ENCODE results near the gene VSIG8.

Gene VSIG8

DNA sequence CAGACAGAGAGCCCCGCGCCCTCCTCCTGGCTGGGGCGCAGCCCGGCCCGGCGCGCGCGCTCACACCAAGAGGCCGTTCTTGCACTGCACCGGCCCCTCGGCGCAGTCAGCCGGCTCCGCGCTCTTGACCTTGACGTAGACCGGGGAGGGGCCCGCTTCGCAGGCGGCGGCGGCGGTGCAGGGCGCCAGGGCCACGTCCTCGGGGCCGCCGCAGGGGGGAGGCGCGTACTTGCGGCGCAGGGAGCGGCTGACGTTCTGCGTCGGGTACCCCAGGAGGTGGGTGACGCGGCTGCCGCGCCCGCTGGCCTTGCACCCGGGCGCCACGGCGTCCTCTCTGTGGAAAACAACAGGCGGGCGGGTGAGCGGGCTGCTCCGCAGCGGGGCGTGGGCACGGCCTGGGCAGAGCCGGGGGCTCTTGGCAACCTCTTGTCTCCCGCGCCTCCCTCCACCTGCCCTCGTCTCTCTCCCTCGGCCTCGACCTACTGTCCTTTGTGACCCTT lies 7.7 kb downstream of the VSIG8 start:
- peak; percentile 24 to 67 (median 49) for DNase-seq

DNA sequence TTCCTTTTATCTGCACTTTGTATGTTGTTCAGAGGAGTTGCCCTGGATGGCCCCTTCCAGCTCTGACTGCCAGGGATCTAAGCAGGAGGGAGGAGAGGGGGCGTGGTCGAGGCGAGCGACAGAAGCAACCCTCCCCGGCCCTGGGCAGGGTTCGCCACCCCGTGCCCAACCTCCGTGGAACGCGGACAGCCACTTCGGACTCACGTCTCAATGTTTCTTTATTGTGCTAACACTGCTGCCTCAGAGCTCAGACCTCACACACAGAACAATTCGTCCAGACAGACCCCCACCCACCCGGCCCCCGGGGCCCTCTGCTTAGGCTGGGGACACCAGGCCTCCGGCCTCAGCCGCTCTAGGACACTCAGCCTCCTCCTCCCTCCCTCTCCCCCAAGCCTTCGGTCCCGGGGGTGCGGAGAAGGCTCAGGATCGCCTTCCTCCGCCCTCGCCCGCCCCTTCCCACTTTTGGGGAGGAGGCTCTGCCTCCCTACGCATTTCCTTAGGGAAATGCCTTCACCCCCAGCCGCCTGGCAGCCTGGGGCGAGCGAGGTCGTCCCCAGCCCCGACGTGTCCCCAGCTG lies 8.3 kb downstream of the VSIG8 start:
- peak in 3 of 6 experiments; percentile 6 to 35 (median 34) for DNase-seq

DNA sequence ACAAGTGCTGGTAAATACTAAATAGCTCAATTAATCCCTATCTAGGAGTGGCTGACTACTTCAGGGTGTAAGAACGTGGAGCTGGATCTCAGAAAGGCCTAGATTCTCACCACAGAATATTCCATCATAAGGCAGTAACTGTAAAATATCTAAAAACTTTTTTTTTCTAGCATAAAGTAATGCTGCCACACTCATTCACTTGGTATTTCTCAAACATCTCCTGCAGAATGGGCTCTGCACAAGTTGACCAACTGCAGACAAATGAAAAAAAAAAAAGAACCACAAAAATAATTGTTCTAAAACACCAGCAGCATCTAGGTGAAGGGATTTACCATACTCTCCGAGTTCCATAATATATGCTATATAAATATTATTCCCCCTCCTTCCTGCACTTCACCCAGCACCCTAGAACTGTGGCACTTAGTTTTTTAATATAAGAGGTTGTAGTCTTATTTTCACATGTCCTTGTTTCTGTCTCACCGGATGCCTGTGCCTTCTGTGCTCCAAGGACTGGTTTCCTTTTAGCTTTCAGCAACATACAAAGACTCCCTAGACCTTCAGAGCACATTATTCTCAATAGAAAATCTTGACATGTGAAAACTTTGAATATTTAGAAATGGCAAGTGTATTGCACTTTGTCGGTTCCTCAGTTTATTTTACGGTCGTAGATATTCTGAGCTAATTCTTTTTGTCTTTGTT lies 8.9 kb downstream of the VSIG8 start:
- DNase-seq, result peak in 2 of 6 experiments; percentile 7 to 22

DNA sequence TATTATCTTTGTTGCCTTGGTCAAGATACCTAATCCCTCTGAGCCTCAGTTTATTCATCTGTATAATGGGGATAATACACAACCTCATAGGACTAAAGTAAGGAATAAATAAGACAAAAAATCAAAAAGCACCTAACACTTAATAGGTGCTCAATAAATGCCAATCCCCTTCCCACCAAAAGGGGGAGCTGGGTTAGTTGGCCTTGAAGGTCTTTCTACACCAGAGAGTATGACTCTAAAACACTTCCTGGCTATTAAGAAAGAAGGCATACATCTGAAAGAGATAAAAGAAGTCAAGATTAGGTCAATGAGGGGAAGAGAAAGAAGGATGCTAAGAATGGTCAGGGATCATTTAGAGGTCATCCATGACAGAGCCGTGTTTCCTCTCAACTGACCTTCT lies 11.1 kb downstream of the VSIG8 start:
- no peak for DNase-seq

DNA sequence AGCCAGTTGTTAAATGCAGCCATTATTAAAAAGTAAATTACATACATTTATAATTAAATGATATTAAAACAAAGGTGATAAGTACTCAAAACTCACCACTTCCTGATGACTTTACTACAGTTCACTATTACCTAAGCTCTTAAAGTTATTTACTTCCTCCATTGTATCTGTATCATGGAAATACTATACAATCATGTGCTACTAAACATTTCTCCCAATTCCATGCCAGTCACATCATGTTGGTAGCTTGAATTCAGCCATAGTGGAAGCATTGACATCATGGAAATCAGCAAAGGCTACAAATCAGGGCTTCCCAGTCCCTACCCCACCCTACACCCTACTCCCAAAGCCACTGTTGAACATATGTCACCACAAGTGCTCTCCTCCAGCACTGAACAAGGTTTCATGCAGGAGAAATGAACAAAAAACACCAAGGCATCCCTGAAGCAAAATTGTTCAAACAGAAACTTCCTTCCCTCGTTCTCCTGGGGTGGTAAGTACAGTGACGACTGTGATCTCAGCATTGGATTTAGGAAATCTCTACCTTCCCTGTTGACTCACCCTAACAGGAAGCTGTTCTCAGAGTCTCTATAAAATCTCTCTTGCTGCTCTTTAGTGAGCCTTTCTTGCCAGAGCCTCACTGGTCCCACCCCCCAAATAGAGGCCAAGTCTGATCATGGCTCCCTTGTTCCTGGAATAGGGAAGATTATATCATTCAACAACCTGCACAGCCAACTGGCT lies 12.7 kb downstream of the VSIG8 start:
- DNase-seq, result no peak

DNA sequence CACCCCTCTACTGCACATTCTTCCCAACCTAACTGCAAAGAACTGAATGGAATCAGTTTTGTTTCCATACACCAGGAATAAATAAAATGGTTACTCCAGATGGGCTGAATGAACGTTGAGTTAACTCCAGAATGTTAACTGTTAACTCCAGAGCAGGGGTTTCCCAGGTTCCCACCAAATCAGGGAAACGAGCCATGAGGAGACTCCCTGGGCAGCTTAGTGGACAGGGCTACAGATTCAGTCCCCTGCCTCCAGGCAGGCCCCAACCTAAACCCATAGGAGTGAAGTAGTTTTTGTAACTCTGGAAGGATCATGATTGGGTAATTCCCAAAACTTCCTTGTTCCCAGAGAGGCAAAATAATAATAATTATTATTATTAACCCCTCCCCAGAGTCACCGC lies 14.1 kb downstream of the VSIG8 start:
- no peak for DNase-seq

DNA sequence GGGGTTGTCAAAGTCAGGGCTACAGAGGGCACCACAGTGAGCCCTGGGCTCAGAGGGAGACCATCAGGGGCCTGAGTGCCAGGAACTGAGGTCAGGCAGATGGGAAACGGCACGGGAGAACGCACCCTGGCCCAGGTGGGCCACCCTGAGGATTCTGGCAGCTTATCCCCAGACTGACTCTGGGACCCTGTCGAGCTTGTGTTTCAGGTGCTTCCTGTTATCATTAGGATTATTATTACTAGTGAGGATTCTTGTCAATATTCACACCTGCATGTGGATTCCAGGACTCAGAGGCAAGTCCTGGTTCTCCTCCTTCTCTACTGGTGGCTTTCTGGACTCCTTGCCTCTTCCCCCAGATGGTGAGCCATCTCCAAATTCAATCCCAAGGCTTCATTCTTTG lies 15.2 kb downstream of the VSIG8 start:
- no peak for DNase-seq

DNA sequence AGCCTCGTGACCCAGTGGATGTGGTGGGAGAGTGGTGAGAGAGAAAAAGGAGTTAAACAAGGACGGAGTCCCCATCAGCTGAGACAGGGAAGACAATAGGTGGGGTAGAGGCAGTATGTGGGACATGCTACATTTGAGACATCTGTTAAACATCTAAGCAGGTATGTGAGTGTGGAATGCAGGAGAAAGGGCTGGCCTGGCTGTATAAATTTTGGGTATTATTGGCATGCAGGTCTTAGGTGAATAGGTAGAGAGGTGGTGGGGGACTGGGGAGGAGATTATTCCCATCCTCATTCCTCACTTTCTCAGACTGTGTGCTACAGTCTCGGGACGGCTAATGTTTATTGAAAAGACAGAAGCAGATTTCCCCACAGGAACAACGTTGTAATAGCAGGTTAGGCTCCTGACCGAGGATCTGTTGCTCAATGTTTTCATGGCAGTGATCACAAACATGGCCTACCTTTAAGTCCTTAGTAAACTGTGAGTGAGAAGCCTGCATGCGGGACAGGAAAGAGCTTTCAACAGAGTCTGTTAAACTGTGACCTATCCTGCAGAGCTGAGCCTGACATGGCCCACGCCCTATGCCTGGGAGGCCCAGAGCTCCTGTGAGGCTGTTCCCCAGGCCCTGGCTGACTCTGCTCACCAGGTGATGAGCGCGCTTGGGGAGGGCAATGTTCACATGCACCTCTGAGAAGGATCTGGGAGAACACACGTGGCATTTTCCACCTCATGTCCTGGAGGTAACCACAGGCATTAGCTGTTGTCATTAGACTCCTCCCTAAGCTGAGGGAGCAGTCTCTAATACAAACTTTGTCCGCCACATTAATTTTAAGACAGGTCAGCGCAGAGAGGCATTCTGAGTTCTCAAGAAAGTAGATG lies 16.5 kb downstream of the VSIG8 start:
- DNase-seq, result no peak

DNA sequence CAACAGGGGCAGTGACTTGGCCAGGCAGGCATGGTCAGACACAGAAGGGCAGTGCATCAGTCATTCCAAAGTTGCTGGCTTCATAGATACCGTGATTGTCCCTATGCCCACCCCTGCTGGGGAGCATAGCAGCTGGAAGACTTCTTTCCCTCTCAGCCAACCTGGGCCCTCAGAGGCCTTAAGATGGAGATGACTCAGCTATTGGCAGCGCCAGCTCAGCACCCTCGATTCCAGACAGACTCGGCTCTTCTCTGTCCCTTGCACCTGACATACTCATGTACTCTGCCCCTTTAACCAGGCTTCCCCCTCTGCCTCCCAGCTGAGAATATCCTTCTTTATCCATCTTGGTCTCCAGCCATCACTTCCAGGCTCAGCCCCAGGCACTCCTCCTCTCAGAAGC lies 19.0 kb downstream of the VSIG8 start:
- DNase-seq, result no peak

DNA sequence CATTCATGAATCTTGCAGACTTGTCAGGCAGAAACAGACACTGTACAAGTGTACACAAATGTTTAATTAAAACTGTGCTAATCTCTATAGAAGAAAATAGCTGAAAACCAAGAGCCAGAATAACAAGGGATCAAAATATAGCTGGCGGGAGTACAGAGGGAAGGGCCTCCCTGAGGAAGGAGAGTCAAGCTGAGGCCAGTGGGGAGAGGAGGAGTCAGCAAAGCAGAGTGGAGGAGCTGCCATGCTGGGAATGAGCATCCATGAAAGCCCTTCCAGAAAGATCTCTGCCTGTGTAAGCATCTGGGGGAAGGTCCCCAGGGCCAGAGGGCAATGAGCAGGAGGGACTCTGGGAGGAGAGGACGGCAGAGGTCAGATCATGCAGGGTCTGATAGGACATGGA lies 20.7 kb downstream of the VSIG8 start:
- no peak for DNase-seq

DNA sequence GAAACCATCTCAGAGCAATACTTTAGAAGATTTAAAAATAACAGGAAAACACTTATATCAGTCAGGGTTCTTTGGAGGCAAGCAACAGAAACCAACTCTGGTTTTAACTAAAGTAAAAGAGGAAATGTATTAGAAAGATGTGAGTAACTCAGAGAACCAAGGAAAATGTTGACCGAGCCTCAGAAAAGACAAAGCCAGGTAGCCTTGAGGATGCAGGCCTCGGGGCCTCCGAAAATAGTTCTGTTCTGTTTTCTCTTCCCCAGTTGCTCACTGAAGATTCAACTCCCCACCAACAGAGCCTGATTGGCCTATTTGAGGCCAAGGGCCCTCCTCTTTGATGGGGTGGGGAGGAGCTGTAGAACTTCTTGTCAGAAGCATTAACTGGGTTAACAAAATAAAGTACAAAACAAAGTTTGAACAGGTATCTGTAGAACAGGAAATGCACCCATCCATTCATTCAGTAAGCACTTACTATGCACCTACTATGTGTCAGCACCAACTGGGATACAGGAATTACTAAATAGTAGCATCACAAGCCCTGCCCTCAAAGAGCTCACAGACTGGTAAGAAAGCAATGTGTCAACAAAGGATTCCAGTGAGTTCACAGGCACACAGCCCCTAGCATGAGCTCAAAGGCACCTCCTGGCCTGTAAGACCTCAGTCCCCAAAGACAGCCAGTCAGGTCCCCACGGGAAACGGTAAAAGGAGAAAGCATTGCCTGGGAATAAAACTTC lies 23.2 kb downstream of the VSIG8 start:
- no peak for DNase-seq

DNA sequence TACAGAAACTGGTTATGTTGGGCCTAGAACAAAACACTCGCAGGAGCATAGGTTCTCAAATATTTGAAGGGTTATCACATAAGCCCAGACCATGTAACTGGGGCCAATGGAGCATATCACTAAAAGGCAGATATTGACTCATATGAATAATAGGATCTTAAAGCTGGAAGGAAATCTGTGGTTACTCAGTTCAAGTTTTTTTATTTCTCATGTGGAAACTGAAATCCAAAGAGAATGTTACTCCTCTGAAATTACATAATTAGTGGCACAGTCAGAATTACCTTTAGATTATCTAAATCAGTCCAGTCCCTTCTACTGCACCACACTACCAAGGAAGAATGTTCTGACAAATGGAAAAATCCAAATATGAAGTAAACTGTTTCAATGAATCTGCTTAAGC lies 23.7 kb downstream of the VSIG8 start:
- no peak for DNase-seq

DNA sequence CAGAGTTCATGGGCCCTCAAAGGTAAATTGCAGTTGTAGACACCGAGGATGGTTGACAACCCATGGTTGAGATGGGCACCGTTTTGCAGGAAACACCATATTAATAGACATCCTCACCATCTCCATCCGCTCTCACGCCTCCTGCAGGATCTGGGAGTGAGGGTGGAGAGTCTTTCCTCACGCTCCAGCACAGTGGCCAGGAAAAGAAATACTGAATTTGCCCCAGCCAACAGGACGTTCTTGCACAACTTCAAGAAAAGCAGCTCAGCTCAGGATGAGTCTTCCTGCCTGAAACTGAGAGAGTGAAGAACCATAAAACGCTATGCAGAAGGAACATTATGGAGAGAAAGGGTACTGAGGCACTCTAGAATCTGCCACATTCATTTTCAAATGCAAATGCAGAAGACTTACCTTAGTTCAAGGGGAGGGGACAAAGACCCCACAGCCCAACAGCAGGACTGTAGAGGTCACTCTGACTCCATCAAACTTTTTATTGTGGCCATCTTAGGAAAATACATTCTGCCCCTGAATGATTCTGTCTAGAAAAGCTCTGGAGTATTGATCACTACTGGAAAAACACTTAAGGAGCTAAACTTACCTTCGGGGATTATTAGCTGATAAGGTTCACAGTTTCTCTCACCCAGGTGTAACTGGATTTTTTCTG lies 26.5 kb downstream of the VSIG8 start:
- no peak for DNase-seq

DNA sequence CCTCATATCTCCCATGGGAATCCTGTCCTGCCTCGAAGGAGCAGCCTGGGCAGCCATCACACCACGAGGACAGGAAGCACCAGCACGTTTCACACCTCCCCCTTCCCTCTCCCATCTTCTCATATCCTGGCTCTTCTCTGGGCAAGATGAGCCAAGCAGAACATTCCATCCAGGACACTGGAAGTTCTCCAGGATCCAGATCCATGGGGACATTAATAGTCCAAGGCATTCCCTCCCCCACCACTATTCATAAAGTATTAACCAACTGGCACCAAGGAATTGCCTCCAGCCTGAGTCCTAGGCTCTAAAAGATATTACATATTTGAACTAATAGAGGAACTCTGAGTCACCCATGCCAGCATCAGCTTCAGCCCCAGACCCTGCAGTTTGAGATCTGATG lies 27.1 kb downstream of the VSIG8 start:
- no peak for DNase-seq

DNA sequence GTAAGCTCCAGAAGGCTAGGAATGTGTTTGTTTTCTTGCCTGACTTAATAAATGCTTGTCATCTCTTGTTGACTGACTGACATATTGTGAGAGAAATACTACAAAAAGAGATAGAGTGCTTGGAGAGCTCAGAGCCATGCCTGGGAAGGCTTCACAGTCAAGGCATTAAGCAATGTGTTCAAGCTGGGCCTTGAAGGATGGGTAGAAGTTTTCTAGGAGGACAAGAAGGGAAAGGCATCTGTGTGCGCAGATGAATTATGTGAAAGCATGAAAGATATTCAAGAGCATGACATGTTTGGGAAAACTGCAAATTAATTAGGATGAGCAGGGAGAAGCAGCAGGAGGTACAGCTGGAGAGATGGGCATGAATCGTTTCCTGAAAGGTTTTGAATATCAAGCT lies 30.1 kb downstream of the VSIG8 start:
- DNase-seq, result no peak

DNA sequence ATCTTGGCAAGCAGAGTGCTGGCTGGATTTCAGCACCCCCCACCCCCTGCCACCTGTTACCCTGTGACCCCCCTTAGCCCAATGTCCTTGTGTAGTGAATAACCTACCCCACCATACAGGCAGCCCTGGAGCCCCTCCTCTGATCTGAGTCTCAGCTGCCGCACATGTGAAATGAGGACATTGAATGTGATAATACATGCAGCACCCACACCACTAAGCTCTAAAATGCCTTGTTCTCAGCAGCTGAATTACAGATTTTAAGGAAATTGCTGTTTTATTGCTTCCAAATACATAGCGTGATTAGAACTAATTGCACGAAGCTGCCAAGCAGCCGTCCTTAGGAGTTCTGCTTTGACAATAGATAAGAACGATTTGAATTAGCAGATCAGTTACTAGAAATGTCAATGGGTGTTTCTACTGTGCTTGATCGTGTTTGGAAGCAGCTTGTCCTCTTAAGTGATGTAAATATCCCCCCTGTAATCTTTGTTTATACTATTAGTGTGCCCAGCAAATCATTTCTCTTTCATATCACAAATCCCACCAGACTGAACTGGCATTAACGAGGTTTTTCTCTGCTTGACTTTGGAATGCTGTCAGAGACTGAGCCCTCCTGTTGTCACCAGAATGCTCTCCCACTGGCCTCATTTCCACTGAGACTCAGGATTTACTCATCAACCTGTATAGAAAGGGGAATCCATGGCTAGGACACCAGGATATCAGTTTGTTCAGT lies 30.9 kb downstream of the VSIG8 start:
- no peak for DNase-seq

DNA sequence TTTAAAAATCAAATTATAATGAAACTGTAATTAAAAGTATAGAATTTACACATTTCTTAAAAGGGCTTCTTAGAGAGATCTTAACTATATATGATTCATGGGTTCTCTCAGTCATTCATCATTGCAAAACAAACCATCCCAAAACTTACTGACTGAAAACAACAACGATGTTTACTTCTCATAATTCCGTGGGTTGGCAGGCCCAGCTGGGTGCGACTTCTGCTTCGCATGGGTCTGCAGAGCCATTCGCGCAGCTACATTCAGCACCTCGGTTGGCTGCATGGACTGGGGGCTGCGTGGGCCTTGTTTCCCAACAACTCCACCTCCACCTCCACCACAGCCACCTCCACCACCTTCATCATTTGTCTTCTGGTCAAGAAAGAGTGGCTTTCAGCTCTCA lies 31.7 kb downstream of the VSIG8 start:
- no peak for DNase-seq

DNA sequence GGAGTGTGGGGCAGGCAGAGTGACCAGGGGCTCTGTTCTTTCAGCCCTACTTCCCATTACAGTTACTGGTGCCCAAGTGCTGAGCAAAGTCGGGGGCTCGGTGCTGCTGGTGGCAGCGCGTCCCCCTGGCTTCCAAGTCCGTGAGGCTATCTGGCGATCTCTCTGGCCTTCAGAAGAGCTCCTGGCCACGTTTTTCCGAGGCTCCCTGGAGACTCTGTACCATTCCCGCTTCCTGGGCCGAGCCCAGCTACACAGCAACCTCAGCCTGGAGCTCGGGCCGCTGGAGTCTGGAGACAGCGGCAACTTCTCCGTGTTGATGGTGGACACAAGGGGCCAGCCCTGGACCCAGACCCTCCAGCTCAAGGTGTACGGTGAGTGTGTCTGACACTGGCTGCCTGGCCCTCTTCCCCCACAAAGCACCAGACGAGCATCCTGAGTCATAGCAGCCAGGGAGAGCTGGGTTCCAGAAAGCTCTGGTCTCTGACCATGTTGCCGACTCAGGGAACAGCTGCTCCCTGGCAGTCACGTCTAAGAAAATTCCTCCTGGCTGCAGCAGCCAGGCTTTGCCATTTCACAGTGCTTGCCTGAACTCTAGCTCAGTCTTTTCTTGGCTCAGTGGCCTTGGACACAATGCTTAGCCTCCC lies 32.5 kb downstream of the VSIG8 start:
- DNase-seq, result no peak

DNA sequence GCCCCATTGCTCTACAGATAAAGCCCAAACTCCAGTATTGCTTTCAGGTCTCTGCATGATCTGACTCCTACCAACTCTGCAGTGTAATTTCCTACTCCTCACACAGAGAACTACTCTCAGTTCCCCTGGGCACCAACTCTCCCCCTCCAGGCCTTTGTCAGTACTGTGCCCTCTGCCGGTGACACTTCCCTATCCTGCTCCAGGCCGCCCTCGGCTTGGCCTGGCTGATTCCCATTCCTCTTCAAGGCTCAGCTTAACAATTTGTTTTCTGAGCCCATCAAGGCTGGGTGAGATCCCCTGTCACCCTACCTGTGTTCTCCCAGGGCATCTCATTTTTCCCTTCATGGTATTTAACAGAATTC lies 33.2 kb downstream of the VSIG8 start:
- DNase-seq, result no peak

DNA sequence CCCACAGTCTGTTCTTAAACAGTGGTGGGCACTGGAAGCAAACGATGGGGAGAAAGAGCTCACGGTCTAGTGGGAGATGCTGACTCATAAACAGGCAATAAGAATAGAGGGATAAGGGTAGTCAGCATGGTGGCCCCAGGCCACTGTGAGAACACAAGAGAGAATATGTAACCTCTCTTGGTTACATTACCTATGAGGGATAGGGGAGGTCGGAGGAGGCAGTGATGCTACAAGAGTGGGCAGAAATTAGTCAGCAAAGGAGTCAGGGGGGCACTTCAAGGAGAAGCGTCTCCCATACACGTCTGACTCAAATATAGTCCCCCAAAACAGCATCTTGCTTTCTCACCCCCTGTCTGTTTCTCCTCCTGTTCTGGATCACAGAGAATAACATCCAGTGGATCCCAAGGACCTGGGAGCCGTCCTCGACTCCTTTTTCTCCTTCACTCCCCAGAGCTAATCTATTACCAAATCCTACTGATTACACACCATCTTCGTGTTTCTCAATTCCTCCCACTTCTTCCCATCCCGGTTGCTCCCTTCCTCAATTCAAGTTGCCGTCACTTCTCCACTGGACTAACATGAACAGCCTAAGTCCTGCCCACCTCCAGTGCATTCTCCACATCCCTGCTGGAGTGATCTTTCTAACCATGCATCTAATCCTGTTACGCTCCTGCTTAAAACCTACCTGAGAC lies 33.7 kb downstream of the VSIG8 start:
- no peak for DNase-seq

All from stimulated activated naive CD4-positive, alpha-beta T cell (primary cell).